H9 (cell line): Measurements from ENCODE around the gene KRTAP12-4. TPM values are rescaled to one million over a fixed set of nuclear protein-coding genes. Genes with fewer than 3 reads are reported as not detected.

Source experiments
- DNase-seq: peaks from one replicate; pipeline ENCODE4 v3.0.0-alpha.2; 2017
- H2AFZ ChIP-seq: one replicate; pipeline ENCODE4 v1.6.1; 2013; ENCODE audit warnings: mild to moderate bottlenecking, low read length, control low read depth, moderate library complexity
- H2AK5ac ChIP-seq: 2 replicates; pipeline ENCODE4 v1.6.1; 2013; ENCODE audit warnings: low read length, control low read depth, mixed read lengths; ENCODE audit not compliant: insufficient read length
- H2BK120ac ChIP-seq: one replicate; pipeline ENCODE4 v1.6.1; 2013; ENCODE audit warnings: low read depth, mild to moderate bottlenecking, low read length, control low read depth, inconsistent platforms; ENCODE audit not compliant: poor library complexity, severe bottlenecking
- H2BK12ac ChIP-seq: 2 replicates; pipeline ENCODE4 v1.6.1; 2013; ENCODE audit warnings: low read length, control low read depth, mixed read lengths, low read depth; ENCODE audit not compliant: insufficient read length
- H2BK15ac ChIP-seq: 2 replicates; pipeline ENCODE4 v1.6.1; 2013; ENCODE audit warnings: low read depth, low read length, control low read depth
- H2BK20ac ChIP-seq: one replicate; pipeline ENCODE4 v1.6.1; 2013; ENCODE audit warnings: low read depth, mild to moderate bottlenecking, low read length, control low read depth, inconsistent platforms; ENCODE audit not compliant: poor library complexity, severe bottlenecking
- H2BK5ac ChIP-seq: 2 replicates; pipeline ENCODE4 v1.6.1; 2013; ENCODE audit warnings: low read length, control low read depth, mixed read lengths; ENCODE audit not compliant: insufficient read length
- H3K14ac ChIP-seq: 2 replicates; pipeline ENCODE4 v1.6.1; 2013; ENCODE audit warnings: low read length, control low read depth; ENCODE audit not compliant: insufficient read depth
- H3K18ac ChIP-seq: 2 replicates; pipeline ENCODE4 v1.6.1; 2013; ENCODE audit warnings: low read depth, mild to moderate bottlenecking, mixed read lengths, low read length, control low read depth; ENCODE audit not compliant: insufficient read length
- H3K23ac ChIP-seq: 2 replicates; pipeline ENCODE4 v1.6.1; 2013; ENCODE audit warnings: low read length, control low read depth, mixed read lengths, low read depth; ENCODE audit not compliant: insufficient read length
- H3K23me2 ChIP-seq: 2 replicates; pipeline ENCODE4 v1.6.1; 2013; ENCODE audit warnings: low read depth, mild to moderate bottlenecking, mixed read lengths, low read length, control low read depth; ENCODE audit not compliant: insufficient read length, poor library complexity, severe bottlenecking
- H3K27ac ChIP-seq: 2 replicates; pipeline ENCODE4 v1.5.1; 2013; ENCODE audit warnings: low read length, control low read depth, mixed read lengths, low read depth; ENCODE audit not compliant: insufficient read length
- H3K27me3 ChIP-seq: 2 replicates; pipeline ENCODE4 v1.6.1; 2013; ENCODE audit warnings: low read length, control low read depth, inconsistent platforms; ENCODE audit not compliant: insufficient read depth
- H3K4ac ChIP-seq: 2 replicates; pipeline ENCODE4 v1.6.1; 2013; ENCODE audit warnings: low read depth, mild to moderate bottlenecking, control low read depth, inconsistent platforms, low read length, moderate library complexity
- H3K4me1 ChIP-seq: 2 replicates; pipeline ENCODE4 v1.6.1; 2013; ENCODE audit warnings: low read length, control low read depth, inconsistent platforms; ENCODE audit not compliant: insufficient read depth
- H3K4me2 ChIP-seq: 2 replicates; pipeline ENCODE4 v1.6.1; 2013; ENCODE audit warnings: low read length, control low read depth, mixed read lengths; ENCODE audit not compliant: insufficient read length, insufficient read depth
- H3K56ac ChIP-seq: 2 replicates; pipeline ENCODE4 v1.6.1; 2013; ENCODE audit warnings: low read depth, mild to moderate bottlenecking, mixed read lengths, low read length, control low read depth; ENCODE audit not compliant: insufficient read length
- H3K79me1 ChIP-seq: 2 replicates; pipeline ENCODE4 v1.6.1; 2013; ENCODE audit warnings: low read depth, mild to moderate bottlenecking, moderate library complexity, low read length, control low read depth, inconsistent platforms; ENCODE audit not compliant: insufficient read depth, poor library complexity, severe bottlenecking
- H3K79me2 ChIP-seq: 2 replicates; pipeline ENCODE4 v1.6.1; 2013; ENCODE audit warnings: low read length, control low read depth, inconsistent platforms; ENCODE audit not compliant: insufficient read depth
- H3K9ac ChIP-seq: 2 replicates; pipeline ENCODE4 v1.6.1; 2013; ENCODE audit warnings: low read length, control low read depth, mixed read lengths; ENCODE audit not compliant: insufficient read length; ENCODE audit errors: extremely low read depth
- H3K9me3 ChIP-seq: one replicate; pipeline ENCODE4 v1.6.1; 2013; ENCODE audit warnings: low read depth, low read length, inconsistent platforms; ENCODE audit not compliant: control insufficient read depth
- H3T11ph ChIP-seq: one replicate; pipeline ENCODE4 v1.6.1; 2013; ENCODE audit warnings: mild to moderate bottlenecking, low read length, control low read depth, inconsistent platforms
- H4K20me1 ChIP-seq: one replicate; pipeline ENCODE4 v1.6.1; 2013; ENCODE audit not compliant: control insufficient read depth, insufficient read length, insufficient read depth
- H4K5ac ChIP-seq: 2 replicates; pipeline ENCODE4 v1.6.1; 2013; ENCODE audit warnings: low read depth, mild to moderate bottlenecking, mixed read lengths, low read length, control low read depth; ENCODE audit not compliant: insufficient read length
- H4K8ac ChIP-seq: replicated peaks from 2 replicates; pipeline ENCODE4 v1.6.1; 2013; ENCODE audit warnings: low read length, control low read depth, mixed read lengths, low read depth; ENCODE audit not compliant: insufficient read length
- H4K91ac ChIP-seq: 2 replicates; pipeline ENCODE4 v1.6.1; 2013; ENCODE audit warnings: low read depth, mild to moderate bottlenecking, moderate library complexity, mixed read lengths, low read length, control low read depth; ENCODE audit not compliant: insufficient read length
- H3K27ac Mint-ChIP-seq, 3 experiments: 2 replicates in 2 of 3; 3 replicates in 1 of 3; pipeline ENCODE4 v1.8.0; 2020 to 2021; ENCODE audit warnings: mixed read lengths in 3 of 3, mild to moderate bottlenecking in 1 of 3, moderate library complexity in 1 of 3
- H3K27me3 Mint-ChIP-seq: 2 replicates; pipeline ENCODE4 v1.8.0; 2021; ENCODE audit warnings: low read depth, mild to moderate bottlenecking, moderate library complexity, mixed read lengths
- H3K36me3 Mint-ChIP-seq, 3 experiments: 2 replicates in 2 of 3; 3 replicates in 1 of 3; pipeline ENCODE4 v1.8.0; 2020 to 2021; ENCODE audit warnings: low read depth in 3 of 3, mixed read lengths in 3 of 3; ENCODE audit not compliant: insufficient read depth in 1 of 3
- H3K4me1 Mint-ChIP-seq, 2 experiments: 2 replicates each; pipeline ENCODE4 v1.8.0; 2020; ENCODE audit warnings: mixed read lengths in 2 of 2
- H3K4me3 Mint-ChIP-seq, 2 experiments: 2 replicates in 1 of 2; 3 replicates in 1 of 2; pipeline ENCODE4 v1.8.0; 2020 to 2021; ENCODE audit warnings: mild to moderate bottlenecking in 2 of 2, mixed read lengths in 2 of 2, moderate library complexity in 1 of 2
- H3K9me3 Mint-ChIP-seq, 2 experiments: 2 replicates in 1 of 2; 3 replicates in 1 of 2; pipeline ENCODE4 v1.8.0; 2020; ENCODE audit warnings: mild to moderate bottlenecking in 2 of 2, mixed read lengths in 2 of 2, moderate library complexity in 1 of 2
- WGBS: extraction: QIAGEN DNeasy Blood & Tissue Kit; methylation state at CpG from one replicate; pipeline ENCODE4 v1.1.7; 2013; ENCODE audit warnings: missing lambda C conversion rate, low lambda C conversion rate, mixed read lengths; ENCODE audit not compliant: insufficient read length; ENCODE audit errors: extremely low coverage; 5-methylcytosine and 5-hydroxymethylcytosine counted together
- total RNA-seq: library from RNA; stranded (reverse); gene quantifications from 2 replicates; pipeline ENCODE4 v1.2.1, GENCODE V29; 2021
- TF ChIP-seq, protein P1 (sequence below): fragments of 200-600 bp; sonication (generic); conservative IDR thresholded peaks from 3 replicates; pipeline ENCODE4 v1.8.0; 2021; ENCODE audit warnings: antibody characterized with exemption, mild to moderate bottlenecking

The KRTAP12-4 gene
- total RNA-seq, 1 experiment from 2014 or later: not detected

- H3K14ac ChIP-seq: no peak overlapping the region
- no peak overlapping the region for H3K18ac ChIP-seq
- no peak overlapping the region for H2AFZ ChIP-seq
- H3K79me2 ChIP-seq: no peaks in the 10 kb centered on the region
- no peaks in the 10 kb centered on the region for H3K23me2 ChIP-seq
- no peaks in the 10 kb centered on the region for H3K4me1 ChIP-seq
- Mint-ChIP-seq H3K9me3 (peaks cover 32 to 39% of the 10 kb centered on the region in 2 experiments), H3K36me3 (peaks cover 8 to 28% (median 23%) of the 10 kb centered on the region in 3 experiments), H3K27ac (peak overlapping the region in 1 of 3 experiments; percentile 75; a peak in 2 of 7 replicates), H3K4me3 (no peak overlapping the region), H3K4me1 (peaks cover 27% of the 10 kb centered on the region in 2 experiments), H3K27me3 (peaks cover 4% of the 10 kb centered on the region)
- no peak overlapping the region for H3T11ph ChIP-seq
- H3K27me3 ChIP-seq: no peaks in the 10 kb centered on the region
- no peak overlapping the region for H4K8ac ChIP-seq
- H3K23ac ChIP-seq: no peak overlapping the region
- no peak overlapping the region for H3K56ac ChIP-seq
- H3K27ac ChIP-seq: no peak overlapping the region
- TF ChIP-seq, protein P1, sequence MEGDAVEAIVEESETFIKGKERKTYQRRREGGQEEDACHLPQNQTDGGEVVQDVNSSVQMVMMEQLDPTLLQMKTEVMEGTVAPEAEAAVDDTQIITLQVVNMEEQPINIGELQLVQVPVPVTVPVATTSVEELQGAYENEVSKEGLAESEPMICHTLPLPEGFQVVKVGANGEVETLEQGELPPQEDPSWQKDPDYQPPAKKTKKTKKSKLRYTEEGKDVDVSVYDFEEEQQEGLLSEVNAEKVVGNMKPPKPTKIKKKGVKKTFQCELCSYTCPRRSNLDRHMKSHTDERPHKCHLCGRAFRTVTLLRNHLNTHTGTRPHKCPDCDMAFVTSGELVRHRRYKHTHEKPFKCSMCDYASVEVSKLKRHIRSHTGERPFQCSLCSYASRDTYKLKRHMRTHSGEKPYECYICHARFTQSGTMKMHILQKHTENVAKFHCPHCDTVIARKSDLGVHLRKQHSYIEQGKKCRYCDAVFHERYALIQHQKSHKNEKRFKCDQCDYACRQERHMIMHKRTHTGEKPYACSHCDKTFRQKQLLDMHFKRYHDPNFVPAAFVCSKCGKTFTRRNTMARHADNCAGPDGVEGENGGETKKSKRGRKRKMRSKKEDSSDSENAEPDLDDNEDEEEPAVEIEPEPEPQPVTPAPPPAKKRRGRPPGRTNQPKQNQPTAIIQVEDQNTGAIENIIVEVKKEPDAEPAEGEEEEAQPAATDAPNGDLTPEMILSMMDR: no peak
- no peak overlapping the region for H2BK15ac ChIP-seq
- no peak overlapping the region for H2BK20ac ChIP-seq
- peaks cover 12% of the 10 kb centered on the region for H3K9me3 ChIP-seq
- no peak overlapping the region for H4K91ac ChIP-seq
- H4K5ac ChIP-seq: no peak overlapping the region
- no peak overlapping the region for H3K9ac ChIP-seq
- no peak overlapping the region for H2BK120ac ChIP-seq
- DNase-seq: no peak
- H2AK5ac ChIP-seq: no peak overlapping the region
- no peaks in the 10 kb centered on the region for H4K20me1 ChIP-seq
- H3K79me1 ChIP-seq: no peaks in the 10 kb centered on the region
- WGBS: no CpG with 5 or more reads among the region's 17 CpGs
- no peak overlapping the region for H3K4ac ChIP-seq
- H3K4me2 ChIP-seq: no peak overlapping the region
- no peak overlapping the region for H2BK12ac ChIP-seq
- H2BK5ac ChIP-seq: no peak overlapping the region
Observed at GRCh38 chr21:44615911-44616590, 38.4 kb downstream of the KRTAP12-4 start.
